B cell (primary cell): Measurements from ENCODE around the gene DDAH2. TPM values are rescaled to one million over a fixed set of nuclear protein-coding genes. Genes with fewer than 3 reads are reported as not detected.

Experiments used
- ATAC-seq: fragments of 200-7000 bp; cut with Tn5 transposase; one replicate; pipeline ENCODE4 v1.10.0; 2021; ENCODE audit warnings: low read depth, mild to moderate bottlenecking, moderate number of reproducible peaks, moderate library complexity
- CTCF ChIA-PET: fragments of 350-600 bp; sonication (Branson Sonifier 250); formaldehyde crosslinking; loops from one replicate; lab custom pipeline; 2021; ENCODE audit warnings: antibody characterized with exemption, inconsistent platforms; lab: Charles Lee
- POLR2A ChIA-PET: fragments of 350-600 bp; sonication (Branson Sonifier 250); formaldehyde crosslinking; loops from one replicate; lab custom pipeline; 2021; ENCODE audit warnings: antibody characterized with exemption; lab: Charles Lee
- DNase-seq: peaks from one replicate; pipeline ENCODE4 v3.0.0; 2013
- H2AFZ ChIP-seq: 2 replicates; pipeline ENCODE4 v1.6.1; 2012; ENCODE audit warnings: mild to moderate bottlenecking, low read depth, low read length; ENCODE audit not compliant: insufficient read depth, poor library complexity, severe bottlenecking
- H3K27ac ChIP-seq, 2 donors: 1 replicate in 1 of 2; 2 replicates in 1 of 2; pipeline ENCODE4 v1.5.1; 2012 to 2013; ENCODE audit warnings: low read length in 2 of 2, mild to moderate bottlenecking in 2 of 2, moderate library complexity in 1 of 2
- H3K27me3 ChIP-seq, 4 experiments: fragments of 200-600 bp in 1 of 4; sonication (generic) in 1 of 4; replicated peaks in 1 of 4; 1 replicate in 2 of 4; 2 replicates in 2 of 4; pipeline versions ENCODE4 v1.6.1 to v1.7.0; 2013 to 2016; ENCODE audit warnings: low read length in 3 of 4, mild to moderate bottlenecking in 2 of 4, mixed read lengths in 1 of 4, moderate library complexity in 1 of 4; ENCODE audit not compliant: insufficient read depth in 4 of 4, control insufficient read depth in 3 of 4; ENCODE audit errors: control extremely low read depth in 1 of 4
- H3K36me3 ChIP-seq, 2 experiments: replicated peaks in 1 of 2; 1 replicate in 1 of 2; 2 replicates in 1 of 2; pipeline versions ENCODE4 v1.6.1 to v1.7.1; 2013; ENCODE audit warnings: low read length in 1 of 2; ENCODE audit not compliant: insufficient read depth in 2 of 2, control insufficient read depth in 1 of 2; ENCODE audit errors: control extremely low read depth in 1 of 2, extremely low read depth in 1 of 2
- H3K4me1 ChIP-seq, 2 donors: fragments of 200-600 bp in 1 of 2; sonication (generic) in 1 of 2; 1 replicate in 1 of 2; 2 replicates in 1 of 2; pipeline versions ENCODE4 v1.5.1 to v1.6.1; 2013 to 2017; ENCODE audit warnings: low read length in 2 of 2; ENCODE audit not compliant: control insufficient read depth in 2 of 2, insufficient read depth in 2 of 2
- H3K4me2 ChIP-seq: replicated peaks from 2 replicates; pipeline ENCODE3; 2012; ENCODE audit warnings: mild to moderate bottlenecking, low read depth, low read length; ENCODE audit not compliant: poor library complexity, severe bottlenecking
- H3K4me3 ChIP-seq, 5 experiments: fragments of 200-600 bp in 1 of 5; sonication (generic) in 1 of 5; 1 replicate in 3 of 5; 2 replicates in 2 of 5; pipeline versions ENCODE4 v1.5.1 to v1.7.0; 2011 to 2016; ENCODE audit warnings: low read length in 4 of 5, mild to moderate bottlenecking in 4 of 5, low read depth in 2 of 5, control low read depth in 1 of 5, moderate library complexity in 1 of 5; ENCODE audit not compliant: insufficient read depth in 1 of 5; ENCODE audit errors: control extremely low read depth in 1 of 5, extremely low read depth in 1 of 5
- H3K79me2 ChIP-seq: fragments of 200-600 bp; sonication (generic); one replicate; pipeline ENCODE4 v1.6.0; 2016; ENCODE audit warnings: low read length; ENCODE audit not compliant: control insufficient read depth, insufficient read depth
- H3K9ac ChIP-seq: fragments of 200-600 bp; sonication (generic); 2 replicates; pipeline ENCODE4 v1.6.1; 2017; ENCODE audit warnings: mild to moderate bottlenecking, low read length, moderate library complexity
- H3K9me3 ChIP-seq, 3 donors: one replicate each; pipeline versions ENCODE4 v1.6.1 to v1.7.1; 2013; ENCODE audit warnings: low read length in 2 of 3; ENCODE audit not compliant: control insufficient read depth in 2 of 3, insufficient read depth in 1 of 3; ENCODE audit errors: control extremely low read depth in 1 of 3
- H4K20me1 ChIP-seq: 2 replicates; pipeline ENCODE4 v1.6.0; 2012; ENCODE audit warnings: mild to moderate bottlenecking, low read length; ENCODE audit not compliant: insufficient read depth, control insufficient read depth, poor library complexity, severe bottlenecking
- H3K27ac Mint-ChIP-seq: one replicate; pipeline ENCODE4 v1.8.0; 2021; ENCODE audit warnings: mixed read lengths
- H3K27me3 Mint-ChIP-seq: one replicate; pipeline ENCODE4 v1.8.0; 2021; ENCODE audit warnings: mixed read lengths
- H3K4me1 Mint-ChIP-seq: one replicate; pipeline ENCODE4 v1.8.0; 2021; ENCODE audit warnings: mixed read lengths
- H3K4me3 Mint-ChIP-seq: one replicate; pipeline ENCODE4 v1.8.0; 2021; ENCODE audit warnings: mixed read lengths
- H3K9me3 Mint-ChIP-seq: one replicate; pipeline ENCODE4 v1.8.0; 2022; ENCODE audit warnings: mixed read lengths; ENCODE audit not compliant: insufficient read depth
- CTCF ChIP-seq: fragments of 200-600 bp; IDR thresholded peaks from one replicate; pipeline ENCODE4 v1.8.0; 2022; ENCODE audit warnings: antibody characterized with exemption, mild to moderate bottlenecking
- EZH2 ChIP-seq: IDR thresholded peaks from 2 replicates; pipeline ENCODE4 v1.6.1; 2012; ENCODE audit warnings: borderline replicate concordance, low read depth, mild to moderate bottlenecking, moderate library complexity, low read length; ENCODE audit not compliant: insufficient read depth, poor library complexity, severe bottlenecking
- WGBS: methylation state at CpG from one replicate; pipeline ENCODE4 v1.1.5; 2013; ENCODE audit warnings: missing lambda C conversion rate; ENCODE audit not compliant: insufficient coverage; 5-methylcytosine and 5-hydroxymethylcytosine counted together
- intact Hi-C: fragments of 100-400 bp; cut with micrococcal nuclease; formaldehyde crosslinking; loops from one replicate; pipeline ENCODE4 v1.10.0; 2022
- polyA plus RNA-seq: library from polyadenylated mRNA; depleted of rRNA; stranded (reverse); fragments of >200 nt; gene quantifications from 2 replicates; pipeline ENCODE4 v1.2.3, GENCODE V29; 2012
- total RNA-seq, 2 donors: library from RNA; stranded (reverse); fragments of 120-200 nt in 1 of 2; gene quantifications; 1 replicate in 1 of 2; 2 replicates in 1 of 2; pipeline versions ENCODE4 v1.2.3 to v1.2.4, GENCODE V29; 2013 to 2022

DDAH2 gene
- total and polyA plus RNA-seq, 2 donors (not counting 1 experiment from before 2014, with no cell fraction given): 59.2 to 87.2 TPM

- intact Hi-C loops: no loop called here
- CTCF ChIA-PET: interaction anchor here (1.8 to 3.3 kb wide), 2 partner anchors 55 to 100 kb away, joined by 3 to 10 read pairs; no protein-coding TSS in a partner anchor
- H3K27ac ChIP-seq: no peak overlapping the region
- H2AFZ ChIP-seq: no peak overlapping the region
- H3K4me1 ChIP-seq: peaks cover 10 to 16% of the 10 kb centered on the region in 2 donors
- no peak overlapping the region for H3K9ac ChIP-seq
- DNase-seq: no peak
- no peaks in the 10 kb centered on the region for H3K36me3 ChIP-seq
- 78% methylated on average over 4 of the region's 5 CpGs for WGBS
- no peak overlapping the region for H3K27ac Mint-ChIP-seq
- TF ChIP-seq EZH2 (no peak), CTCF (no peak)
- no peaks in the 10 kb centered on the region for H4K20me1 ChIP-seq
- no peaks in the 10 kb centered on the region for H3K9me3 Mint-ChIP-seq
- POLR2A ChIA-PET: no interaction called here
- H3K4me3 ChIP-seq: no peak overlapping the region
- no peak overlapping the region for H3K4me2 ChIP-seq
- no peaks in the 10 kb centered on the region for H3K9me3 ChIP-seq
- peaks cover 3% of the 10 kb centered on the region for H3K27me3 Mint-ChIP-seq
- H3K79me2 ChIP-seq: no peaks in the 10 kb centered on the region
- peaks cover 0 to 6% (median 0%) of the 10 kb centered on the region in 4 experiments for H3K27me3 ChIP-seq
- ATAC-seq: no peak
- peaks cover 14% of the 10 kb centered on the region for H3K4me1 Mint-ChIP-seq
- H3K4me3 Mint-ChIP-seq: no peak overlapping the region
These were observed 15.0 kb downstream of the DDAH2 start for GRCh38 chr6:31713991-31714684.

DNA sequence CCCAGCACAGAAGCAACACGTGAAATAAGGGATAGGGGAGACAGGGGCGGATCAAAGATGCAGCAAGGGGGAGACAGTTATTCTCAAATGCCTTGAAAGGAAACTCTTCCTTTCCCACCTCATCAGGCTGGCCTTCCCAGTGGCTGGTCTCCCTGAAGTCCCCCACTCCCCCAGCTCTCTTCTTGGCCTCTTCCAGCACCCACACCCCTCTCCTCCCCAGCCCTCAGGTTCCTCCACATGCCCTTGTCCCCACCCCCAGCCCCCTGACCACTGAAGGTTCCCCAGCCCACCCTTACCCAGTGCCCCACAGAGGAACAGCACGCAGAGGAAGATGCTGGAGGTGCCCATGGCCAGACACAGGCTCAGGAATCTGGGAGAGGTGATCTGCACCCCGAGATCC, 15.6 kb downstream of the DDAH2 start:
- WGBS: 84% methylated on average over 4 of the region's 4 CpGs
- Histone ChIP-seq H3K79me2 (no peaks in the 10 kb centered on the region), H3K27ac (no peak overlapping the region), H3K36me3 (no peaks in the 10 kb centered on the region), H3K9ac (no peak overlapping the region), H3K4me3 (no peak overlapping the region), H3K27me3 (peaks cover 0 to 6% (median 0%) of the 10 kb centered on the region in 4 experiments), H3K9me3 (no peaks in the 10 kb centered on the region), H3K4me1 (peaks cover 10 to 16% of the 10 kb centered on the region in 2 donors), H2AFZ (no peak overlapping the region), H4K20me1 (no peaks in the 10 kb centered on the region), H3K4me2 (no peak overlapping the region)
- H3K27me3 Mint-ChIP-seq: peaks cover 3% of the 10 kb centered on the region
- TF ChIP-seq EZH2: no peak
- no peak for TF ChIP-seq CTCF
- H3K9me3 Mint-ChIP-seq: no peaks in the 10 kb centered on the region
- no peak overlapping the region for H3K27ac Mint-ChIP-seq
- H3K4me3 Mint-ChIP-seq: no peak overlapping the region
- no peak for ATAC-seq
- ChIA-PET POLR2A (no interaction called here), CTCF (interaction anchor here (1.8 to 3.3 kb wide), 2 partner anchors 56 to 101 kb away, joined by 3 to 10 read pairs; no protein-coding TSS in a partner anchor)
- intact Hi-C loops: no loop called here
- peaks cover 14% of the 10 kb centered on the region for H3K4me1 Mint-ChIP-seq
- no peak for DNase-seq
